ENCODE measurements around the gene TMEM181.
"Not testable (repeated sequence)": the region's sequence is repeated elsewhere in the genome, so short reads cannot be mapped to it uniquely, and the experiment has no call there.

Gene TMEM181

DNA sequence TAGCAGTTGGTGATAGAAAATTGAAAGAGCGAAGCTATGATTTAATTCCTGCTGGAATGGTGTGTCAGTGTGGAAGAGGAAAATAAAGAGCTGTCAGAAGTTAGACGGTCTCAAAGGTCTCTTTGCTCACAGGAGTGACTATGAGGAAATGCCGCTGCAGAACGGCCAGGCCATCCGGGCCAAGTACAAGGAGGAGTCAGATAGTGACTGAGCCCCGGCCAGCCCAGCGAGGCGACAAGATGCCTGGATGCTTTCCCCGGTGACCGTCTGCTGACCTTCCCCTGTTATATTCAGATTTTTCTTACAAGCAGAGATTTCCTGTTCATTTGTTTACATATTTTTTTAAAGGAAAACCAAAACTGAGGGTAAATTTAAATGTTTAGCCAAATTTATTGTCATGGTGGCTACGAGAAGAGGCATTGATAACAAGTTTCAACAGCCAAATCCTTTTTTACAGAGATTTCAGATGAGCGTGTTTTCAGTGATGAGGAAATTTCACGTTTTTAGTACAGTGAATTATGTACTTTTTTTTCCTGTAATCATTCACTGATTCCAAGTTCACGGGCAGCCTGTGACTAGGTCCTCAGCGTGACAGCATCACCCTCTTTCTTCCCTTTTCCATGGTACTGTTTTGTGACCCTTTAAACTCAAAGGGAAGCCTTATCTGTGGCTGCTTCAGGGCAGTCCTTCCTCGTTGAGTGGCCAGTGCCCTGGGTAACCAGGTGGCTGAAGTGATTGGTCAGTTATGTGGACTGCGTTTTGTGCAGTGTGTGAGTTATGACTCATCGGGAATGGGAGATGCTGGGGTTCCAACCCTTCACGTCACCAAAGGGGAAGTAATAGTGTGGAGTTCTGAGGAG lies 72.0 kb downstream of the TMEM181 start:
- H3K27me3 ChIP-seq (ENCODE audit: insufficient read depth, poor library complexity, severe bottlenecking) = no peaks in the 10 kb centered on the region
- no peak for TF ChIP-seq POLR2AphosphoS5 (IDR thresholded peaks at IDR 0.05; ENCODE audit: low read depth)
- TF ChIP-seq REST (IDR thresholded peaks at IDR 0.05; ENCODE audit: insufficient replicate concordance, low read depth) = no peak
- TF ChIP-seq GABPA (IDR thresholded peaks at IDR 0.05; ENCODE audit: low read depth) = no peak
- TF ChIP-seq CTCF (IDR thresholded peaks at IDR 0.05; ENCODE audit: insufficient read depth, low read length) = no peak
- no peak for TF ChIP-seq SPI1 (IDR thresholded peaks at IDR 0.05; ENCODE audit: borderline replicate concordance, low read depth)
- no peak overlapping the region for H3K4me3 ChIP-seq (replicated peaks; ENCODE audit: insufficient read depth, low read length)
- no peak for DNase-seq (ENCODE audit: low read depth in 1 of 2, low spot score in 1 of 2)
- H3K27ac ChIP-seq (replicated peaks) = no peak overlapping the region

DNA sequence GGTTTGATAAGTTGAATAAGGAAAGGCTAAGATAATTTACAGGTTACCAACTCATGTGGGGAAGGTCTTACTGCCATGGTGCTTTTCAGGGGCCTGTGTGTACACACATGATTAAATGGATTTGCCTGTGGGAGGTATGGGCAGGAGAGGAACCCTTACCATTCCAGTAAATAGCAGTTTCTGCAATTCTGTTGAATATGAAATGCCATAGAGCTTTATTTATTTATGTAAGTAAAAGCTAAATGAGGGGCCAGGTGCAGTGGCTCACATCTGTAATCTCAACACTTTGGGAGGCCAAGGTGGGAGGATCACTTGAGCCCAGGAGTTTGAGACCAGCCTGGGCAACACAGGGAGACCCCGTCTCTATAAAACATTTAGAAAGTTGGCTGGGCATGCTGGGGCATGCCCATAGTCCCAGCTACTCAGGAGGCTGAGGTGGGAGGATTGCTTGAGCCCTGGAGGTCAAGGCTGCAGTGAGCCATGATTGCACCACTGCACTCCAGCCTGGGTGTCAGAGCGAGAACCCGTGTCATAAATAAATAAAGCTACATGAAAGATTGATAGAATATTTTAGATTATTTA lies 72.7 kb downstream of the TMEM181 start:
- not testable (repeated sequence) for H3K27me3 ChIP-seq (ENCODE audit: insufficient read depth, poor library complexity, severe bottlenecking); H3K27ac ChIP-seq (replicated peaks); DNase-seq (ENCODE audit: low read depth in 1 of 2, low spot score in 1 of 2); H3K4me3 ChIP-seq (replicated peaks; ENCODE audit: insufficient read depth, low read length)

- Histone ChIP-seq H3K27ac (replicated peaks) (no peak overlapping the region), H3K4me3 (replicated peaks; ENCODE audit: insufficient read depth, low read length) (no peak overlapping the region), H3K27me3 (ENCODE audit: insufficient read depth, poor library complexity, severe bottlenecking) (no peaks in the 10 kb centered on the region)
- DNase-seq (ENCODE audit: low read depth in 1 of 2, low spot score in 1 of 2) = no peak
- TF ChIP-seq CTCF (IDR thresholded peaks at IDR 0.05; ENCODE audit: insufficient read depth, low read length) (no peak), REST (IDR thresholded peaks at IDR 0.05; ENCODE audit: insufficient replicate concordance, low read depth) (no peak), SPI1 (IDR thresholded peaks at IDR 0.05; ENCODE audit: borderline replicate concordance, low read depth) (no peak), POLR2AphosphoS5 (IDR thresholded peaks at IDR 0.05; ENCODE audit: low read depth) (no peak), GABPA (IDR thresholded peaks at IDR 0.05; ENCODE audit: low read depth) (no peak)
Observed at GRCh38 chr6:158633127-158633526, 73.2 kb downstream of the TMEM181 start.

DNA sequence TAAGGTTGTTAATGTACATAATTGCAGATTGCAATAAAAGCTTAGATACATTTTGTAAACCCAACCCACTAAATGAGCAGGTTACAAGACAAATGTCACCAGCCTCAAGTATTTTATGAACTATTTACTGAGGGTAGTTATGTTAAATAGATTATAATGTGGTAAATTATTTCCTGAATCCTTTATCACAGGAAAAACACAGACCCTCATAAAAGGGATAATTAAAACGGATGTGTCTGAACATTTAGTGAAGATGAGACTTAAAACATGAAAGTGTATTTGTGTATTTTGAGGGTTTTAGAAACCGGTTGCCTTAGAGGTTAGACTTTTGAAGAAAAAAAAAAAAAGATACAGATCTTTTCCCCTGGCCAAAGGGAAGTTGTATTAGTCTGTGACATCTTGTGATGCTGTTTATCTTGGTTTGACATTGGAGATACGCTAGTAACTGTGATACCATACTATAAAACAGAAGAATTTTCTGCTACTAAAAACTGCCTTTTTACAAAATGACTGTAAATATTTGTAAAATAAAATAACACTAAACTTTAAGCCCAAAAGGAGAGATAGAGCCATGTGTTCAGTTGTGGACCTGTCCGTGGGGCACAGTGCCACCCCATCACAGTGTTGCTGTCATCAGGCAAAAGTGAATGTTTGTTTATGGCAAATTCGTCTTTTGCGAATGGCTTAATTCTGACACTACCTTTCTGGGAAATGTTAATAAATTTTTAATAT lies 75.0 kb downstream of the TMEM181 start:
- Histone ChIP-seq H3K27me3 (ENCODE audit: insufficient read depth, poor library complexity, severe bottlenecking) (no peaks in the 10 kb centered on the region), H3K4me3 (replicated peaks; ENCODE audit: insufficient read depth, low read length) (no peak overlapping the region), H3K27ac (replicated peaks) (no peak overlapping the region)
- TF ChIP-seq GABPA (IDR thresholded peaks at IDR 0.05; ENCODE audit: low read depth) (no peak), SPI1 (IDR thresholded peaks at IDR 0.05; ENCODE audit: borderline replicate concordance, low read depth) (no peak)
- DNase-seq (ENCODE audit: low read depth in 1 of 2, low spot score in 1 of 2) = no peak

Measured in HL-60 (cell line).